GM03348 (cell line): ENCODE results near the gene EPHB3.
A peak's percentile ranks its signal among the peaks of the same experiment; 100 is the strongest.

Source experiments
- DNase-seq: peaks from one replicate; pipeline ENCODE4 v3.0.0; 2012; ENCODE audit warnings: low spot score

EPHB3 gene

GRCh38 chr3:184561061-184561912 is at the start of gene EPHB3:
Gene EPHB3 (plus strand): TSS chr3:184561785. CDS start chr3:184562236, 451 bp downstream.
- peak; percentile 99 for DNase-seq

- DNase-seq: no peak
Measured at GRCh38 chr3:184512621-184513020, 49.0 kb upstream of the EPHB3 start.

DNA sequence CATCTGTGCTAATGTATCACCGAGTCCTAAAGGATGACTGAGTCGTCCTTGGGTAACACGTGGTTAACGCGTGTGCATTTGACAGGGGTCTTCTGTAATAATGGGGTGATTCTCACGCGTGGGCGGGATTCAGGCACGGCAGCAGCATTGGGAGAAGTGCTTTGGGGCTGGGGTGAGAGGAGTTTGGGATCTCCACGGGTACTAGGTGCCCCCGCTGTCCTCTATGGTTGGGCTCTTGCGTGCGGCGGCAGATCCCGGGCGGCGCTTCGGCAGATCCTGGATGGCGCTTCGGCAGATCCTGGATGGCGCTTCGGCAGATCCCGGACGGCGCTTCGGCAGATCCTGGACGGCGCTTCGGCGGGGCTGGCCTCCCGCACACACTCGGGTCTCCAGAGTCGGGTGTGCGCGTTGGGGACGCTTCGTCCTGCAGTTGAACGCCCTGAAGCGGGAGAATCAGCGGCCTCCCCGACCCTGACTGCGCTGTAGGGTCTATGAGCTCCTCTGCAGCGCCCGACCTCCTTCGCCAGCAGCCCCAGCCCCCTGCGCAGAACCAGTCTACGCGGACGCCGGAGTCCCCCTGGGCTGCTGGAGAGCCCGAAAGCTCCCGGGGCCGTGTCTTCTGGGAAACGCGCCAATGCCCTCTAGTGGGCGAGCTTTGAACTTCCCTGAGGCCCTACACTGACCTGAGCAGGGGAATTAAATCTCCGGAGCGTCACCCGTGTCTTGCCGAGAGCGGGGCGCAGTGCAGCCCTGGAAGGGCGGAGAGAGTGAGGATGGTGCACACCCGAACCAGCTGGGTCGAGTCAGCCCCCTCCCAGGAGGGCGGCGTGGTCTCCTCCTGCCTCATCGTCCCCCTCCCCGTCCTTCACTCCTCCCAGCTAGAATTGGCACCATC is 48.1 kb upstream of the EPHB3 start:
- peak; percentile 94 for DNase-seq

DNA sequence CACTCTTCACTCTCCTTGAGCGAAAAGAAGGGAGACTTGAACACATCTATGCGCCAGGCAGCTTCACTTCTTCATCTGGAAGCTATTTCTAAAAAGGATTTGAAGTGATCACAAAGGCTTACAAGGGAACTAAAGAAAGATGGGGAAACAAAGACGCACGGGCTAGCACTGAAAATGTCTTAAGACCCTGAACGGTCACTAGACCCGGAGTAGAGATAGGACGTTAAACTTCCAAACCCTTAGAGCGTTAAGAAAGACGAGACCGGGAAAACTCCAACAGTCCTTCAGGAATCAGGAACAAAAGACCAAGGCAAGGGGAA is 47.5 kb upstream of the EPHB3 start:
- no peak for DNase-seq

- peak; percentile 77 for DNase-seq
Measured at GRCh38 chr3:184523825-184524615, 37.6 kb upstream of the EPHB3 start.

DNA sequence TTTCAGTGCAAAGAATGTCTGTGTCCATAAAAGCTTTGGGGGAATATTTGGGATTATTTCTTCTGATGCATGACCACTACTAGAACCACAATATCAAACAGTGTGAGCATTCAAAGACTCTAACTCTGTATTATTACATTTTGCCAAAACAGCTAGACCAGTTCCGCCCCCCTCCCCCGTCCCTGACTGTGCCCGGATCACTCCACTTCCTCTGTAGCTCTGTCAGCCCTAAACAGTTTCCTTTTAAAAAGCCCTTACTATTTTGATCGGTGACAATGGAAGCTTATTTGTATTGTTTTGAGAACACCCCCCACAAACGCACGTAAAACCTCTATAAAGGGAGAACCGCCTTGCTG is 36.6 kb upstream of the EPHB3 start:
- DNase-seq: peak; percentile 30

- peak; percentile 31 for DNase-seq
Measured at GRCh38 chr3:184525337-184526087, 36.1 kb upstream of the EPHB3 start.

DNA sequence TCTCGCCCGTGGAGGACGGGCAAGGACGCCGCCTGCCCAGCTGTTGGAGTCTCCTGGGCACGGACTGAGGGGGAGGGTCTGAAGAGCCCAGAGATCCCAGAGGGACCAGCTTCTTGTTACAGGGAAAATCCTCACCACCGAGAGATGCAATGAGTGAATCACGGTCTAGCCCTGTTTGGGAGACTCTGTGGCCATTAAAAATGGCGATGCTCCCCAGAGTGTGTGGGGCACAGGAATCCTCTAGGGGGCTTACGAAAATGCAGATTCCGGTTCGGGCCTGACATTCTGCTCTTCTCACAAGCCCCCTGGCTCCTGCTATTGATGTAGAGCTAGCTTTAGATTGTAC is 35.5 kb upstream of the EPHB3 start:
- no peak for DNase-seq

DNA sequence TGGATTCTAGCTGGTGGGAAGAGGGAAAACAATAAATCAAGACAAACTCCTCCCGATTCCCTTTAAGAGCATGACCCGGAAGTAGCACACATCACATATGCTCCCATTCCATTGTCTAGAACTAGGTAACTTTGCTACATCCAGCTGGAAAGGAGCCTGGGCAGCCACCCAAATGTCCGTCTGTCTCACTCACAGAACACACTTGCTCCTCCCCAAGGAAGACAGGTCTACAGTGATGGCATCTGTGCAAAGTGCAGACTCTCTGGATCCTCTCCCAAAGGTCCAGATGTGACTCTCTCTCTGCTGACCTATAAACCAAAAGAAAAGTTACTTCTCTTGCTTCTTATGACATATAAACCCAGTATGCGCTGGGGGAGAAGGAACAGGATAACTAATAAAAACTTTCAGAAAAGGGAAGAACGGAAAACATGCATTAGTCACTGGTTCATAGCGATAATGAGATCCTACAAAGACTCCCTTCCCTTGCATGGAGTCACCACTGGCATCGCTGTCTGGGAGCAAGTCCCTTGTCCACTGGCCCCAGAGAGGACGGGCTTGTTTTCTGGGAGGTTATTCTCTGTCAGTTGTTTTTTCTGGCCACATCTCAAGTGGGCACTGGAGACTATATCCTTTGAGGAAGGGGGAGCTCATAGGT is 29.8 kb upstream of the EPHB3 start:
- DNase-seq: no peak

DNA sequence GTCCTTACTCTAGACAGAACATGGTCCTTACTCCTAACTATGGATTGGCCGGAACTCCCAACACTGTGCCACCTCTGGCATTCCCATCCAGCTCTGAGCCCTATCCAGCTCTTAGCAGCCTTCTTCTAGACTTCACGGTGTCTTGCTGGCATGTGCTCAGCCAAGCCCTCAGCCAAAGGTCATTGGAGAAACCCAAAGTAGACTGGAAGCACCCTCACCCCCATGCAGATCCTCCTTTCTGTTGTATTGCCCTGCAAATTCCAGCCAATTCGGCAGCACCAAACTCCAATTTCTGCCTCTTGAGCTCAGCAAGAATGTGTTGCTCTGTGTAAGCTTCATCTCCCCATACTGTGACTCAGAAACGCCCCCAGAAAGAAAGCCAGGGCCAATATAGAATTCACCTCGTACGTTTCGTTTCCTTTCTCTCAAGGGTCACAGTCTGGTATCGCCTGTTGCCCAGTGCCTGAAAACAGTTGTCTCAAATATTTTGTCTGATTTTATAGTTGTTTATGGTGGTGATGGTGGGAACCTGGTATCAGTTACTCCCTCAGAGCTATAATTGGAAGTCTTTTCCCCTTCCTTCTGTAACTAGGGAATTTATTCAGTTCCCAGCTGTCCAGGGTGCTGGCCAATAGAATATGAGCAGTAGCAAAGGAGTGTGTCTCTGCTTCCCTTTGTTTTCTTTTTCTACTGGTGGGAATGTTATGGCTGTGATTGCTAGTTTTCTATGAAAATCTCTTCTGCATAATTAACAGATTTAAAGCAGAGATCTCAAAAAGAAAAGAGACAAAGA is 28.4 kb upstream of the EPHB3 start:
- no peak for DNase-seq

GRCh38 chr3:184537885-184538665 is 23.5 kb upstream of the EPHB3 start:
- no peak for DNase-seq

DNA sequence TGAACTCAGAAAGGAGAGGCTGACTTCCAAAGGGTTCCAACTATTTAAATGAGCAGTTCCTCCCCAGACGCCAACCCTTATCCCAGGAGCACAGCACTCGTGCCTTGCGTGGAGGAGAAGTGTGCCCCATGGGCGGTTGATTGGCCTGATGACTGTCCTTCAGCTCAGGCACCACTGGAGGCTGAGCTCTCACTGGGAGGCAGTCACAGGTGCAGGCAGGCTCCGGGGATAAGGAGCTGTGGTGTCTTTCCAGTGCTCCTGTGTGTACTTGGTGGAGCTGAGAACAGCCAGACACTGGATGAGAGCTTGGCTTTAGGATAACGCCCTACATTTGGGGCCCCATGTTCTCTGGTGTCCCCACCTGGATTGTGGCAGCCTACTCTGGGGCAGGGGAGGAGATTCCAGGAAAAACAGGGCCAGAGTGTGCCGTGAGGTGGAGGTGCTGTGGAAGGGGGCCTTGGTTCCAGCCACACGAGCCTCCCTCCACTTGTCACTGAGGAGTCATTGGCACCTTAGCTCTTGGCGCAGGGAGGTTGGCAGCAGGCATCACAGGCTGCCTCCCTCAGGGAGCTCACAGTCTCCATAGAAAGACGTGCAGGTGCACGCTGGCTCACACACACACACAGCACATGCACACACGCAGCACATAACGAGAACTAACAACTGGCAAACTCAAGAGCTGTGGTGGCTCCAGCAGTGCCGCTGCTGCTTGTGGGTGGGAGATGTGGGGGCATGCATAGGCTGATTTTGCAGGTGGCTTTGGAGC is 22.7 kb upstream of the EPHB3 start:
- no peak for DNase-seq

- DNase-seq: no peak
Measured at GRCh38 chr3:184539801-184540435, 21.7 kb upstream of the EPHB3 start.

DNA sequence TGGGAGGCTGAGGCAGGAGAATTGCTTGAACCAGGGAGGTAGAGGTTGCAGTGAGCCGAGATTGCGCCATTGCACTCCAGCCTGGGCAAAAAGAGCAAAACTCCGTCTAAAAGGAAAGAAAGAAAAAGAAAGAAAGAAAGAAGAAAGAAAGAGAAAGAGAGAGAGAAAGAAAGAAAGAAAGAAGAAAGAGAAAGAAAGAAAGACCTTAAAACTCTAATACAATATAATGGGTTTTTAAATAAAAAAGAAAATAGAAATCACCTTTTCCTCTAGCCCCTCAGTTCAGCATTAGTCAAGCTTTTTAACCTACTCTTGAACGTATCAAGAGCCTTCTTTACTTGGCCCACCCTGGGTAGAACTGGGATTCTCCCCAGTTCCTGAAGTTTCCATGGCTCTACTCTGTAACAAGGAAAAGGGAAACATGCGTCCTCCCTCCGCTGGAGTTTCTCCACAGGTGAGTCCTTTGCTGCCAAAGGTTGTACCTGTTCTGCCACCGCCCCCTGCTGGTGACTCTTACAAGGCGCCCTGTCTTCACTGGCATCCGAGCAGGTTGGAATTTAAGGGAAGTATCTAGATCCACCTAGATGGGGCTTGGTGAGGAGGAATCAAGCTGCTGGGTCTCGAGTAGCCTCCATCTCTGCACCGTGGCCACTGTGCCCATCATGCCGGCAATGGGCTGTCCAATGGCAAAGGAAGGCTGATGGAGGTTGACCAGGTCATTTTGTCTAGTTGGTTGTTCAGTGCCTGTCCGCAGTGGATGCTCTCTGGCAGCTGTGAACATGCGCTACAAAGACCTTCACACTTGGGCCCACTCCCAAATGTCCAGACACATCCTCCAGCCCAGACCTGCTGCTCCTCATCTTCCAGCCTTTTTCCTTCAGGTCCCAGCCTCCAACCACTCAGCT is 20.6 kb upstream of the EPHB3 start:
- DNase-seq: peak; percentile 42

DNA sequence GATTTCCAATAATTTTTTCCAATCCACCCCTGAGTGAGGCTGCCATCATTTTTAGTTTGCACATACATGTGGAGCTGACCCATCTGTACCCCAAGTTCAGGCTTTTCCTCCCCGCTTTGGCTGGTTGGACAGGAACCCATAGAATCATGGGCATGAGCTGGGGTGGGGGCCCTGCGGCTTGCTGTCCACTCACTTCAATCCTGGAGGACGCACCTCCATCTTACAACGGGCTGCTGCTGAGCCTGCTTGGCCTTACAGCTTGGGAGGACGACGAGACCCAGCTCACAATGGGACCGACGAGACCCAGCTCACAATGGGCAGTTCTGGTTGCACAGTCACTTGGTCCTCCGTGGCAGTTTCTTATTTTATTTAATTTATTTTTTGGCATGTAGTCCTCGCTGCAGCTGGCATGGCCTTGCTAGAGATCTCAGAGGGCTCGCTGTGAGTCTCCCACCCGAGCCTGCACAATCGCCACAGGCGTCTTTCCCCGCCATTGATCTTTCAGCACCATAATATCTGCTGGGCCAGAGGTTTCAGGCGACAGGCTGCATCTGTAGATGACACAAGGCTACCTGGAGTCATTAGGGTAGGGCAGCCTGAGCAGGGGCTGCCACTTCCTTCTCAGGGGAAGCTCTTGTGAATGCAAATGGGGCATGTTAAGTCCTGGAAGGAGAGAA is 19.6 kb upstream of the EPHB3 start:
- no peak for DNase-seq

DNA sequence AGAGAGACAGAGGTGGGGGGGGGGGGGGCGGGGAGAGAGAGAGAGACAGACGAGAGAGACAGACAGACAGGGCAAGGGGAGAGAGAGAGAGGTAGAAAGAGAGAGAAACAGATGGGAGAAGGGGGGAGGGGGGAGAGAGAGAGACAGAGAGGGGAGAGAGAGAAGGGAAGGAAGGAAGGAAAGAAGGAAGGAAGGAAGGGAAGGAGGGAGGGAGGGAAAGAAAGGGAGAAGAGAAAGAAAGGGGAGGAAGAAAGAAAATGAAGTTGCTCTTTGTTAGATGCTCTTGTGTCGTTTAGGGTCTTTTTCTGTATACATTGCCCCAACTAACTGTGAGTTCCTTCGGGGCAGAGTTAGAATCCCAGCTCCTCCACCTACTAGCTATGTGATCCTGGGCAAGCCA is 19.0 kb upstream of the EPHB3 start:
- DNase-seq: no peak

DNA sequence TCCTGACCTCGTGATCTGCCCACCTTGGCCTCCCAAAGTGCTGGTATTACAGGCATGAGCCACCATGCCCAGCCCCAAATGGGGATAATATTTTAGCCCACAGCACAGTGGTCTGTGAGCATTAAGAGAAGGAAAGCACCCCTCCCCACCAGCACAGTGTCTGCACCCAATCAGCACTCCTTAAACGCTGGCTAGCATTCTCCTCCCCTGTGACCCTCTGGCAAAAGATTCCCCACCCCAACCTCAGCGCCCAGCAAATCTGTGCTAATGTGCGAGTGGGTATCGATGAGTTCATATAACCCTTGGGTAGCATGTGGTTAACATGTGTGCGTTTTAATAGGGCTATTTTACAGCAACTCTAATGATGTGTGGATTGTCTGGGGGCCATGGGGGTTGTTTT is 18.3 kb upstream of the EPHB3 start:
- no peak for DNase-seq
